Measurements from ENCODE around the gene ALLC. TPM values are rescaled to one million over a fixed set of nuclear protein-coding genes. Genes with fewer than 3 reads are reported as not detected.

The ALLC gene
- total and polyA plus RNA-seq, 2 experiments from 2014 or later: not detected

DNA sequence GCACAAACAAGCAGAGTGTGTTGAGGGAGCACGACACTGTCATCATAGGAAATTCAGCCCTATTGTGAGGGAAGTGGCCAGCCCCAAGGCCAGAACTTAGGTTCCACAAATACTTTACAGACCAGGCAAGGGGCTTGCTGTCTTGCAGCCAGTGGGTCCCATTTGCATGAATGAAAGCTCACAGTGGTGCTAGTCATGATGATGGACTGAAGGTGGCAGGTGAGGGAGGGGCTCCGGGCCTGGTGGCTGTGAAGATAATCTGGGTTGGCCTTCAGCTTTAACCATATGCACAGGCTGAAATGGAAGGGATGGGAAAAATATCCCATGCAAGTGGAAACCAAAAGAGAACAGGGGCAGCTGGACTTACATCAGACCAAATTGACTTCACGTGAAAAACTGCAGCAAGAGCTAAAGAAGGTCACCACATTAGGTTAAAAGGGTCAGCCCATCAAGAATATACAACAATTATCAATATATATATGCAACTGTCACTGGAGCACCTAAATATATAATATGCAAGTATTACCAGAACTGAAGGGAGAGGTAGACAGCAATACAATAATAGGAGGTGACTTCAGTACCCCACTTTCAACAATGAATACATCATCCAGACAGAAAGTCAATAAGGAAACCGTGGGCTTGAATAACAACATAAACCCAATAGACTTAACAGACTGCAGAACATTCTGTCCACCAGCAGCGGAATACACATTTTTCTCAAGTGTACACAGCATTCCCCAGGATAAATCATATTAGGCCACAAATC lies 84.9 kb downstream of the ALLC start:
- no peak overlapping the region for H3K4me2 ChIP-seq
- no peak overlapping the region for H3K4me3 Mint-ChIP-seq
- no peak overlapping the region for H2AFZ ChIP-seq
- no peak overlapping the region for H3K27ac ChIP-seq (ENCODE audit: low read depth)
- no peaks in the 10 kb centered on the region for H3F3A ChIP-seq (replicated peaks; ENCODE audit: low read depth)
- H4K20me1 ChIP-seq (replicated peaks; ENCODE audit: insufficient read depth): no peaks in the 10 kb centered on the region
- H3K27ac Mint-ChIP-seq: no peak overlapping the region
- H3K36me3 Mint-ChIP-seq (ENCODE audit: low read depth): peaks cover 23% of the 10 kb centered on the region
- peaks cover 6% of the 10 kb centered on the region for H3K27me3 Mint-ChIP-seq (ENCODE audit: insufficient read depth, low read depth, poor library complexity)
- no peaks in the 10 kb centered on the region for H3K9me2 ChIP-seq (ENCODE audit: insufficient read depth)
- no peak for DNase-seq (ENCODE audit: low spot score)
- H3K4me1 ChIP-seq (ENCODE audit: insufficient read depth): no peaks in the 10 kb centered on the region
- no peak for TF ChIP-seq EZH2phosphoT487 (IDR thresholded peaks at IDR 0.05; ENCODE audit: unreplicated experiment)
- no peak for TF ChIP-seq STAT1 (IDR thresholded peaks at IDR 0.05; ENCODE audit: unreplicated experiment)
- TF ChIP-seq, protein P1, sequence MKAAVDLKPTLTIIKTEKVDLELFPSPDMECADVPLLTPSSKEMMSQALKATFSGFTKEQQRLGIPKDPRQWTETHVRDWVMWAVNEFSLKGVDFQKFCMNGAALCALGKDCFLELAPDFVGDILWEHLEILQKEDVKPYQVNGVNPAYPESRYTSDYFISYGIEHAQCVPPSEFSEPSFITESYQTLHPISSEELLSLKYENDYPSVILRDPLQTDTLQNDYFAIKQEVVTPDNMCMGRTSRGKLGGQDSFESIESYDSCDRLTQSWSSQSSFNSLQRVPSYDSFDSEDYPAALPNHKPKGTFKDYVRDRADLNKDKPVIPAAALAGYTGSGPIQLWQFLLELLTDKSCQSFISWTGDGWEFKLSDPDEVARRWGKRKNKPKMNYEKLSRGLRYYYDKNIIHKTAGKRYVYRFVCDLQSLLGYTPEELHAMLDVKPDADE (IDR thresholded peaks at IDR 0.05): no peak
- TF ChIP-seq JUNB (IDR thresholded peaks at IDR 0.05; ENCODE audit: unreplicated experiment): no peak
- no peak for TF ChIP-seq NANOG (IDR thresholded peaks at IDR 0.05; ENCODE audit: borderline replicate concordance)
- TF ChIP-seq EZH2 (IDR thresholded peaks at IDR 0.05; ENCODE audit: low read depth, unreplicated experiment): no peak
- TF ChIP-seq, protein P2, sequence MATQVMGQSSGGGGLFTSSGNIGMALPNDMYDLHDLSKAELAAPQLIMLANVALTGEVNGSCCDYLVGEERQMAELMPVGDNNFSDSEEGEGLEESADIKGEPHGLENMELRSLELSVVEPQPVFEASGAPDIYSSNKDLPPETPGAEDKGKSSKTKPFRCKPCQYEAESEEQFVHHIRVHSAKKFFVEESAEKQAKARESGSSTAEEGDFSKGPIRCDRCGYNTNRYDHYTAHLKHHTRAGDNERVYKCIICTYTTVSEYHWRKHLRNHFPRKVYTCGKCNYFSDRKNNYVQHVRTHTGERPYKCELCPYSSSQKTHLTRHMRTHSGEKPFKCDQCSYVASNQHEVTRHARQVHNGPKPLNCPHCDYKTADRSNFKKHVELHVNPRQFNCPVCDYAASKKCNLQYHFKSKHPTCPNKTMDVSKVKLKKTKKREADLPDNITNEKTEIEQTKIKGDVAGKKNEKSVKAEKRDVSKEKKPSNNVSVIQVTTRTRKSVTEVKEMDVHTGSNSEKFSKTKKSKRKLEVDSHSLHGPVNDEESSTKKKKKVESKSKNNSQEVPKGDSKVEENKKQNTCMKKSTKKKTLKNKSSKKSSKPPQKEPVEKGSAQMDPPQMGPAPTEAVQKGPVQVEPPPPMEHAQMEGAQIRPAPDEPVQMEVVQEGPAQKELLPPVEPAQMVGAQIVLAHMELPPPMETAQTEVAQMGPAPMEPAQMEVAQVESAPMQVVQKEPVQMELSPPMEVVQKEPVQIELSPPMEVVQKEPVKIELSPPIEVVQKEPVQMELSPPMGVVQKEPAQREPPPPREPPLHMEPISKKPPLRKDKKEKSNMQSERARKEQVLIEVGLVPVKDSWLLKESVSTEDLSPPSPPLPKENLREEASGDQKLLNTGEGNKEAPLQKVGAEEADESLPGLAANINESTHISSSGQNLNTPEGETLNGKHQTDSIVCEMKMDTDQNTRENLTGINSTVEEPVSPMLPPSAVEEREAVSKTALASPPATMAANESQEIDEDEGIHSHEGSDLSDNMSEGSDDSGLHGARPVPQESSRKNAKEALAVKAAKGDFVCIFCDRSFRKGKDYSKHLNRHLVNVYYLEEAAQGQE (IDR thresholded peaks at IDR 0.05; ENCODE audit: unreplicated experiment): no peak
- TF ChIP-seq, protein P3, sequence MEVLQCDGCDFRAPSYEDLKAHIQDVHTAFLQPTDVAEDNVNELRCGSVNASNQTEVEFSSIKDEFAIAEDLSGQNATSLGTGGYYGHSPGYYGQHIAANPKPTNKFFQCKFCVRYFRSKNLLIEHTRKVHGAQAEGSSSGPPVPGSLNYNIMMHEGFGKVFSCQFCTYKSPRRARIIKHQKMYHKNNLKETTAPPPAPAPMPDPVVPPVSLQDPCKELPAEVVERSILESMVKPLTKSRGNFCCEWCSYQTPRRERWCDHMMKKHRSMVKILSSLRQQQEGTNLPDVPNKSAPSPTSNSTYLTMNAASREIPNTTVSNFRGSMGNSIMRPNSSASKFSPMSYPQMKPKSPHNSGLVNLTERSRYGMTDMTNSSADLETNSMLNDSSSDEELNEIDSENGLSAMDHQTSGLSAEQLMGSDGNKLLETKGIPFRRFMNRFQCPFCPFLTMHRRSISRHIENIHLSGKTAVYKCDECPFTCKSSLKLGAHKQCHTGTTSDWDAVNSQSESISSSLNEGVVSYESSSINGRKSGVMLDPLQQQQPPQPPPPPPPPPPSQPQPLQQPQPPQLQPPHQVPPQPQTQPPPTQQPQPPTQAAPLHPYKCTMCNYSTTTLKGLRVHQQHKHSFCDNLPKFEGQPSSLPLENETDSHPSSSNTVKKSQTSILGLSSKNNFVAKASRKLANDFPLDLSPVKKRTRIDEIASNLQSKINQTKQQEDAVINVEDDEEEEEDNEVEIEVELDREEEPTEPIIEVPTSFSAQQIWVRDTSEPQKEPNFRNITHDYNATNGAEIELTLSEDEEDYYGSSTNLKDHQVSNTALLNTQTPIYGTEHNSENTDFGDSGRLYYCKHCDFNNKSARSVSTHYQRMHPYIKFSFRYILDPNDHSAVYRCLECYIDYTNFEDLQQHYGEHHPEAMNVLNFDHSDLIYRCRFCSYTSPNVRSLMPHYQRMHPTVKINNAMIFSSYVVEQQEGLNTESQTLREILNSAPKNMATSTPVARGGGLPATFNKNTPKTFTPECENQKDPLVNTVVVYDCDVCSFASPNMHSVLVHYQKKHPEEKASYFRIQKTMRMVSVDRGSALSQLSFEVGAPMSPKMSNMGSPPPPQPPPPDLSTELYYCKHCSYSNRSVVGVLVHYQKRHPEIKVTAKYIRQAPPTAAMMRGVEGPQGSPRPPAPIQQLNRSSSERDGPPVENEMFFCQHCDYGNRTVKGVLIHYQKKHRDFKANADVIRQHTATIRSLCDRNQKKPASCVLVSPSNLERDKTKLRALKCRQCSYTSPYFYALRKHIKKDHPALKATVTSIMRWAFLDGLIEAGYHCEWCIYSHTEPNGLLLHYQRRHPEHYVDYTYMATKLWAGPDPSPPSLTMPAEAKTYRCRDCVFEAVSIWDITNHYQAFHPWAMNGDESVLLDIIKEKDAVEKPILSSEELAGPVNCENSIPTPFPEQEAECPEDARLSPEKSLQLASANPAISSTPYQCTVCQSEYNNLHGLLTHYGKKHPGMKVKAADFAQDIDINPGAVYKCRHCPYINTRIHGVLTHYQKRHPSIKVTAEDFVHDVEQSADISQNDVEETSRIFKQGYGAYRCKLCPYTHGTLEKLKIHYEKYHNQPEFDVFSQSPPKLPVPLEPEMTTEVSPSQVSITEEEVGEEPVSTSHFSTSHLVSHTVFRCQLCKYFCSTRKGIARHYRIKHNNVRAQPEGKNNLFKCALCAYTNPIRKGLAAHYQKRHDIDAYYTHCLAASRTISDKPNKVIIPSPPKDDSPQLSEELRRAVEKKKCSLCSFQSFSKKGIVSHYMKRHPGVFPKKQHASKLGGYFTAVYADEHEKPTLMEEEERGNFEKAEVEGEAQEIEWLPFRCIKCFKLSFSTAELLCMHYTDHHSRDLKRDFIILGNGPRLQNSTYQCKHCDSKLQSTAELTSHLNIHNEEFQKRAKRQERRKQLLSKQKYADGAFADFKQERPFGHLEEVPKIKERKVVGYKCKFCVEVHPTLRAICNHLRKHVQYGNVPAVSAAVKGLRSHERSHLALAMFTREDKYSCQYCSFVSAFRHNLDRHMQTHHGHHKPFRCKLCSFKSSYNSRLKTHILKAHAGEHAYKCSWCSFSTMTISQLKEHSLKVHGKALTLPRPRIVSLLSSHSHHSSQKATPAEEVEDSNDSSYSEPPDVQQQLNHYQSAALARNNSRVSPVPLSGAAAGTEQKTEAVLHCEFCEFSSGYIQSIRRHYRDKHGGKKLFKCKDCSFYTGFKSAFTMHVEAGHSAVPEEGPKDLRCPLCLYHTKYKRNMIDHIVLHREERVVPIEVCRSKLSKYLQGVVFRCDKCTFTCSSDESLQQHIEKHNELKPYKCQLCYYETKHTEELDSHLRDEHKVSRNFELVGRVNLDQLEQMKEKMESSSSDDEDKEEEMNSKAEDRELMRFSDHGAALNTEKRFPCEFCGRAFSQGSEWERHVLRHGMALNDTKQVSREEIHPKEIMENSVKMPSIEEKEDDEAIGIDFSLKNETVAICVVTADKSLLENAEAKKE (CRISPR knock-in tag; IDR thresholded peaks at IDR 0.05): no peak
- TF ChIP-seq, protein P4, sequence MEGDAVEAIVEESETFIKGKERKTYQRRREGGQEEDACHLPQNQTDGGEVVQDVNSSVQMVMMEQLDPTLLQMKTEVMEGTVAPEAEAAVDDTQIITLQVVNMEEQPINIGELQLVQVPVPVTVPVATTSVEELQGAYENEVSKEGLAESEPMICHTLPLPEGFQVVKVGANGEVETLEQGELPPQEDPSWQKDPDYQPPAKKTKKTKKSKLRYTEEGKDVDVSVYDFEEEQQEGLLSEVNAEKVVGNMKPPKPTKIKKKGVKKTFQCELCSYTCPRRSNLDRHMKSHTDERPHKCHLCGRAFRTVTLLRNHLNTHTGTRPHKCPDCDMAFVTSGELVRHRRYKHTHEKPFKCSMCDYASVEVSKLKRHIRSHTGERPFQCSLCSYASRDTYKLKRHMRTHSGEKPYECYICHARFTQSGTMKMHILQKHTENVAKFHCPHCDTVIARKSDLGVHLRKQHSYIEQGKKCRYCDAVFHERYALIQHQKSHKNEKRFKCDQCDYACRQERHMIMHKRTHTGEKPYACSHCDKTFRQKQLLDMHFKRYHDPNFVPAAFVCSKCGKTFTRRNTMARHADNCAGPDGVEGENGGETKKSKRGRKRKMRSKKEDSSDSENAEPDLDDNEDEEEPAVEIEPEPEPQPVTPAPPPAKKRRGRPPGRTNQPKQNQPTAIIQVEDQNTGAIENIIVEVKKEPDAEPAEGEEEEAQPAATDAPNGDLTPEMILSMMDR (conservative IDR thresholded peaks at IDR 0.05; ENCODE audit: low read depth in 2 of 2): no peak
- ATAC-seq: no peak
- H3K79me2 ChIP-seq (replicated peaks; ENCODE audit: insufficient read depth): no peaks in the 10 kb centered on the region
- H3K27me3 ChIP-seq (ENCODE audit: insufficient read depth): no peaks in the 10 kb centered on the region
- H3K4me3 ChIP-seq: no peak overlapping the region
- H3K4me1 Mint-ChIP-seq: no peaks in the 10 kb centered on the region
- H3K9me3 Mint-ChIP-seq: peaks cover 91% of the 10 kb centered on the region
- no peaks in the 10 kb centered on the region; the same call in 1 of the 2 replicates for H3K36me3 ChIP-seq (ENCODE audit: insufficient read depth)

Data from GM23338 (cell line).